ENCODE results near the gene CMSS1.

CMSS1 gene

GRCh38 chr3:99895131-99895696, 77.6 kb downstream of the CMSS1 start:
- DNase-seq (ENCODE audit: extremely low spot score, insufficient read length, low read depth) (no peak), FAIRE-seq (no peak)

- DNase-seq (ENCODE audit: extremely low spot score, insufficient read length, low read depth) (no peak), FAIRE-seq (no peak)
Measured at GRCh38 chr3:99895703-99896441, 78.2 kb downstream of the CMSS1 start.

GRCh38 chr3:99896482-99896881, 78.8 kb downstream of the CMSS1 start:
- FAIRE-seq = no peak
- DNase-seq (ENCODE audit: extremely low spot score, insufficient read length, low read depth) = no peak

GRCh38 chr3:99899603-99900002, 81.9 kb downstream of the CMSS1 start:
- no peak for FAIRE-seq

GRCh38 chr3:99900248-99900647, 82.6 kb downstream of the CMSS1 start:
- DNase-seq (ENCODE audit: extremely low spot score, insufficient read length, low read depth) (no peak), FAIRE-seq (no peak)

More at GRCh38 chr3:99899603-99900002, 81.9 kb downstream of the CMSS1 start:
- DNase-seq (ENCODE audit: extremely low spot score, insufficient read length, low read depth) = no peak

- FAIRE-seq (peak; percentile 5), DNase-seq (ENCODE audit: extremely low spot score, insufficient read length, low read depth) (no peak)
Measured at GRCh38 chr3:99901200-99901926, 83.7 kb downstream of the CMSS1 start.

- DNase-seq (ENCODE audit: extremely low spot score, insufficient read length, low read depth) (no peak), FAIRE-seq (no peak)
Measured at GRCh38 chr3:99902091-99902490, 84.4 kb downstream of the CMSS1 start.

GRCh38 chr3:99903869-99904268, 86.2 kb downstream of the CMSS1 start:
- DNase-seq (ENCODE audit: extremely low spot score, insufficient read length, low read depth) (no peak), FAIRE-seq (no peak)

- FAIRE-seq (peak; percentile 12), DNase-seq (ENCODE audit: extremely low spot score, insufficient read length, low read depth) (no peak)
Measured at GRCh38 chr3:99907959-99908544, 90.4 kb downstream of the CMSS1 start.

GRCh38 chr3:99909714-99910495, 92.2 kb downstream of the CMSS1 start:
- FAIRE-seq (no peak), DNase-seq (ENCODE audit: extremely low spot score, insufficient read length, low read depth) (no peak)

- FAIRE-seq (peak; percentile 15), DNase-seq (ENCODE audit: extremely low spot score, insufficient read length, low read depth) (no peak)
Measured at GRCh38 chr3:99910752-99911290, 93.2 kb downstream of the CMSS1 start.

- FAIRE-seq (no peak), DNase-seq (ENCODE audit: extremely low spot score, insufficient read length, low read depth) (no peak)
Measured at GRCh38 chr3:99911433-99911832, 93.8 kb downstream of the CMSS1 start.

GRCh38 chr3:99915906-99916432, 98.3 kb downstream of the CMSS1 start:
- DNase-seq (ENCODE audit: extremely low spot score, insufficient read length, low read depth) (no peak), FAIRE-seq (no peak)

GRCh38 chr3:99918715-99919114, 101.1 kb downstream of the CMSS1 start:
- DNase-seq (ENCODE audit: extremely low spot score, insufficient read length, low read depth) = no peak
- no peak for FAIRE-seq

GRCh38 chr3:99919694-99920093, 102.0 kb downstream of the CMSS1 start:
- DNase-seq (ENCODE audit: extremely low spot score, insufficient read length, low read depth) = no peak
- no peak for FAIRE-seq

- FAIRE-seq = peak; percentile 15
Measured at GRCh38 chr3:99920481-99921376, 103.1 kb downstream of the CMSS1 start.

GRCh38 chr3:99921377-99921695, 103.7 kb downstream of the CMSS1 start:
- FAIRE-seq = no peak
- no peak for DNase-seq (ENCODE audit: extremely low spot score, insufficient read length, low read depth)

More at GRCh38 chr3:99920481-99921376, 103.1 kb downstream of the CMSS1 start:
- no peak for DNase-seq (ENCODE audit: extremely low spot score, insufficient read length, low read depth)

GRCh38 chr3:99921986-99922385, 104.3 kb downstream of the CMSS1 start:
- no peak for FAIRE-seq
- DNase-seq (ENCODE audit: extremely low spot score, insufficient read length, low read depth) = no peak

- DNase-seq (ENCODE audit: extremely low spot score, insufficient read length, low read depth) (no peak), FAIRE-seq (no peak)
Measured at GRCh38 chr3:99923873-99924272, 106.2 kb downstream of the CMSS1 start.

All from GM18507 (cell line).